Stimulated activated CD4-positive, alpha-beta T cell treated with anti-CD3 and anti-CD28 coated beads, TNF-alpha, amount 100 ng/mL, for 48 hours (primary cell): ENCODE data around the gene CDH16.

Experiments
- DNase-seq, 3 donors: peaks; one replicate each; pipeline ENCODE4 v3.0.0-alpha.2; 2020; ENCODE audit warnings: low read depth in 3 of 3

The CDH16 gene

GRCh38 chr16:66895999-66896398 lies 22.7 kb downstream of the CDH16 start:
- no peak for DNase-seq

GRCh38 chr16:66895689-66895979 lies 23.1 kb downstream of the CDH16 start:
- no peak for DNase-seq

GRCh38 chr16:66894948-66895688 lies 23.6 kb downstream of the CDH16 start:
- DNase-seq = peak in 1 of 3 donors; percentile 43

GRCh38 chr16:66894055-66894454 lies 24.6 kb downstream of the CDH16 start:
- no peak for DNase-seq

- no peak for DNase-seq
Observed at GRCh38 chr16:66891797-66892196, 26.9 kb downstream of the CDH16 start.

- no peak for DNase-seq
Observed at GRCh38 chr16:66891360-66891759, 27.3 kb downstream of the CDH16 start.

- no peak for DNase-seq
Observed at GRCh38 chr16:66890799-66891198, 27.9 kb downstream of the CDH16 start.

- no peak for DNase-seq
Observed at GRCh38 chr16:66889622-66890021, 29.1 kb downstream of the CDH16 start.

GRCh38 chr16:66888647-66889615 lies 29.8 kb downstream of the CDH16 start:
- DNase-seq = no peak

- DNase-seq = no peak
Observed at GRCh38 chr16:66886914-66887313, 31.8 kb downstream of the CDH16 start.

GRCh38 chr16:66886321-66886720 lies 32.4 kb downstream of the CDH16 start:
- no peak for DNase-seq

GRCh38 chr16:66885491-66885890 lies 33.2 kb downstream of the CDH16 start:
- no peak for DNase-seq

GRCh38 chr16:66882702-66883101 lies 36.0 kb downstream of the CDH16 start:
- DNase-seq = no peak

GRCh38 chr16:66881964-66882508 lies 36.6 kb downstream of the CDH16 start:
- DNase-seq = no peak

GRCh38 chr16:66881560-66881959 lies 37.1 kb downstream of the CDH16 start:
- no peak for DNase-seq

GRCh38 chr16:66881014-66881417 lies 37.7 kb downstream of the CDH16 start:
- no peak for DNase-seq

- peak; percentile 84 to 88 (median 87) for DNase-seq
Observed at GRCh38 chr16:66880288-66881013, 38.2 kb downstream of the CDH16 start, which contains the start of gene PDP2. PDP2 (plus strand) TSS chr16:66880515; CDS start chr16:66884285, 3,770 bp downstream.

- peak; percentile 58 to 80 (median 59) for DNase-seq
Observed at GRCh38 chr16:66878067-66878466, 40.6 kb downstream of the CDH16 start.

- DNase-seq = no peak
Observed at GRCh38 chr16:66874079-66874775, 44.5 kb downstream of the CDH16 start.

- no peak for DNase-seq
Observed at GRCh38 chr16:66873685-66874055, 45.0 kb downstream of the CDH16 start.
